H1 (cell line): Measurements from ENCODE around the gene MAGI2. TPM values are rescaled to one million over a fixed set of nuclear protein-coding genes. Genes with fewer than 3 reads are reported as not detected.

ENCODE experiments used
- EZH2 ChIP-seq: fragments of 200-600 bp; sonication (generic); IDR thresholded peaks from 2 replicates; pipeline ENCODE4 v1.7.1; 2012; ENCODE audit warnings: low read depth, mild to moderate bottlenecking, moderate library complexity, low read length, inconsistent platforms; ENCODE audit not compliant: severe bottlenecking
- NANOG ChIP-seq: IDR thresholded peaks from 2 replicates; pipeline ENCODE4 v1.6.1; 2011; ENCODE audit warnings: low read length, low read depth, mild to moderate bottlenecking, inconsistent platforms; ENCODE audit not compliant: insufficient read depth, poor library complexity, severe bottlenecking
- RNF2 ChIP-seq: fragments of 200-900, 300-1000 bp; sonication (generic); IDR thresholded peaks from 2 replicates; pipeline ENCODE4 v1.7.1; 2016; ENCODE audit warnings: borderline replicate concordance, low read depth, mild to moderate bottlenecking, antibody characterized with exemption, low read length; ENCODE audit not compliant: poor library complexity, severe bottlenecking; ENCODE audit errors: missing control alignments
- SAP30 ChIP-seq: fragments of 300-600 bp; sonication (generic); IDR thresholded peaks from 2 replicates; pipeline ENCODE4 v1.7.1; 2012; ENCODE audit warnings: low read length, moderate library complexity, mild to moderate bottlenecking, inconsistent platforms; ENCODE audit not compliant: insufficient read depth, insufficient replicate concordance
- YY1 ChIP-seq: IDR thresholded peaks from 2 replicates; pipeline ENCODE4 v1.6.1; 2011; ENCODE audit warnings: low read depth, mild to moderate bottlenecking, low read length
- polyA plus RNA-seq, 7 experiments: library from polyadenylated mRNA; depleted of rRNA in 3 of 7; stranded (reverse) in 5 of 7; unstranded in 2 of 7; fragments of >200 nt in 5 of 7; fragments of 200-250 nt in 2 of 7; gene quantifications; 1 replicate in 5 of 7; 2 replicates in 1 of 7; 4 replicates in 1 of 7; pipeline versions ENCODE4 v1.2.1 to v1.2.3, GENCODE V29; 2011 to 2013; ENCODE audit warnings: missing spikeins in 2 of 7, mixed read lengths in 2 of 7
- total RNA-seq: library from RNA; stranded (reverse); fragmentation: NEBNext Ultra II Directional; extraction: Animal tissue kit (Norgen Biotek cat#: 25700); gene quantifications from 2 replicates; pipeline ENCODE4 v1.2.1, GENCODE V29; 2021
- TF ChIP-seq, protein P1 (sequence below): fragments of 300-600 bp; sonication (generic); IDR thresholded peaks from 2 replicates; pipeline ENCODE4 v1.7.1; 2012; ENCODE audit warnings: low read length, moderate library complexity, mild to moderate bottlenecking, inconsistent platforms; ENCODE audit not compliant: insufficient replicate concordance
- TF ChIP-seq, protein P2 (sequence below): IDR thresholded peaks from 2 replicates; pipeline ENCODE4 v1.6.1; 2011; ENCODE audit warnings: low read depth, mild to moderate bottlenecking, low read length; ENCODE audit not compliant: insufficient read depth

Gene MAGI2
- total and polyA plus RNA-seq, 2 of the 8 experiments (the other 6 are each of a cell fraction or from before 2014, with no cell fraction given): 6.0 to 27.3 TPM

DNA sequence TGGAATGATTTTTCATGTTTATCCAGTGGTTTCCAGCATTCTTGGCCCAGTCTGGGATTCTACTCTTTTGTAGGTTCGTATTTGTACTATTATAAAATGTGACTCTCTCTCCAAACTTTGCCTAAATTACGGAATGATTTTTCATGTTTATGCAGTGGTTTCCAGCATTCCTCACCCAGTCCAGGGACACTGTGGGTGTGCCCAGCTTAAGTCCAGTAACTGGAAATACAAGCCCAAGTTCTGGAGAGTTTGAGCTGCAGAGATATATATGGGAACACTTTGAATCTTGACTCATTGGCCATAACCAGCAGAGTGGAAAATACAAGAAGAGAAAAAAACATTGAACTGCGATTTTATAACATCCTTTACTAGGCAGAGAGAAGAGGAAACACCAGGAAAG lies 5.9 kb upstream of the MAGI2 start (continued):
- TF ChIP-seq, protein P1, sequence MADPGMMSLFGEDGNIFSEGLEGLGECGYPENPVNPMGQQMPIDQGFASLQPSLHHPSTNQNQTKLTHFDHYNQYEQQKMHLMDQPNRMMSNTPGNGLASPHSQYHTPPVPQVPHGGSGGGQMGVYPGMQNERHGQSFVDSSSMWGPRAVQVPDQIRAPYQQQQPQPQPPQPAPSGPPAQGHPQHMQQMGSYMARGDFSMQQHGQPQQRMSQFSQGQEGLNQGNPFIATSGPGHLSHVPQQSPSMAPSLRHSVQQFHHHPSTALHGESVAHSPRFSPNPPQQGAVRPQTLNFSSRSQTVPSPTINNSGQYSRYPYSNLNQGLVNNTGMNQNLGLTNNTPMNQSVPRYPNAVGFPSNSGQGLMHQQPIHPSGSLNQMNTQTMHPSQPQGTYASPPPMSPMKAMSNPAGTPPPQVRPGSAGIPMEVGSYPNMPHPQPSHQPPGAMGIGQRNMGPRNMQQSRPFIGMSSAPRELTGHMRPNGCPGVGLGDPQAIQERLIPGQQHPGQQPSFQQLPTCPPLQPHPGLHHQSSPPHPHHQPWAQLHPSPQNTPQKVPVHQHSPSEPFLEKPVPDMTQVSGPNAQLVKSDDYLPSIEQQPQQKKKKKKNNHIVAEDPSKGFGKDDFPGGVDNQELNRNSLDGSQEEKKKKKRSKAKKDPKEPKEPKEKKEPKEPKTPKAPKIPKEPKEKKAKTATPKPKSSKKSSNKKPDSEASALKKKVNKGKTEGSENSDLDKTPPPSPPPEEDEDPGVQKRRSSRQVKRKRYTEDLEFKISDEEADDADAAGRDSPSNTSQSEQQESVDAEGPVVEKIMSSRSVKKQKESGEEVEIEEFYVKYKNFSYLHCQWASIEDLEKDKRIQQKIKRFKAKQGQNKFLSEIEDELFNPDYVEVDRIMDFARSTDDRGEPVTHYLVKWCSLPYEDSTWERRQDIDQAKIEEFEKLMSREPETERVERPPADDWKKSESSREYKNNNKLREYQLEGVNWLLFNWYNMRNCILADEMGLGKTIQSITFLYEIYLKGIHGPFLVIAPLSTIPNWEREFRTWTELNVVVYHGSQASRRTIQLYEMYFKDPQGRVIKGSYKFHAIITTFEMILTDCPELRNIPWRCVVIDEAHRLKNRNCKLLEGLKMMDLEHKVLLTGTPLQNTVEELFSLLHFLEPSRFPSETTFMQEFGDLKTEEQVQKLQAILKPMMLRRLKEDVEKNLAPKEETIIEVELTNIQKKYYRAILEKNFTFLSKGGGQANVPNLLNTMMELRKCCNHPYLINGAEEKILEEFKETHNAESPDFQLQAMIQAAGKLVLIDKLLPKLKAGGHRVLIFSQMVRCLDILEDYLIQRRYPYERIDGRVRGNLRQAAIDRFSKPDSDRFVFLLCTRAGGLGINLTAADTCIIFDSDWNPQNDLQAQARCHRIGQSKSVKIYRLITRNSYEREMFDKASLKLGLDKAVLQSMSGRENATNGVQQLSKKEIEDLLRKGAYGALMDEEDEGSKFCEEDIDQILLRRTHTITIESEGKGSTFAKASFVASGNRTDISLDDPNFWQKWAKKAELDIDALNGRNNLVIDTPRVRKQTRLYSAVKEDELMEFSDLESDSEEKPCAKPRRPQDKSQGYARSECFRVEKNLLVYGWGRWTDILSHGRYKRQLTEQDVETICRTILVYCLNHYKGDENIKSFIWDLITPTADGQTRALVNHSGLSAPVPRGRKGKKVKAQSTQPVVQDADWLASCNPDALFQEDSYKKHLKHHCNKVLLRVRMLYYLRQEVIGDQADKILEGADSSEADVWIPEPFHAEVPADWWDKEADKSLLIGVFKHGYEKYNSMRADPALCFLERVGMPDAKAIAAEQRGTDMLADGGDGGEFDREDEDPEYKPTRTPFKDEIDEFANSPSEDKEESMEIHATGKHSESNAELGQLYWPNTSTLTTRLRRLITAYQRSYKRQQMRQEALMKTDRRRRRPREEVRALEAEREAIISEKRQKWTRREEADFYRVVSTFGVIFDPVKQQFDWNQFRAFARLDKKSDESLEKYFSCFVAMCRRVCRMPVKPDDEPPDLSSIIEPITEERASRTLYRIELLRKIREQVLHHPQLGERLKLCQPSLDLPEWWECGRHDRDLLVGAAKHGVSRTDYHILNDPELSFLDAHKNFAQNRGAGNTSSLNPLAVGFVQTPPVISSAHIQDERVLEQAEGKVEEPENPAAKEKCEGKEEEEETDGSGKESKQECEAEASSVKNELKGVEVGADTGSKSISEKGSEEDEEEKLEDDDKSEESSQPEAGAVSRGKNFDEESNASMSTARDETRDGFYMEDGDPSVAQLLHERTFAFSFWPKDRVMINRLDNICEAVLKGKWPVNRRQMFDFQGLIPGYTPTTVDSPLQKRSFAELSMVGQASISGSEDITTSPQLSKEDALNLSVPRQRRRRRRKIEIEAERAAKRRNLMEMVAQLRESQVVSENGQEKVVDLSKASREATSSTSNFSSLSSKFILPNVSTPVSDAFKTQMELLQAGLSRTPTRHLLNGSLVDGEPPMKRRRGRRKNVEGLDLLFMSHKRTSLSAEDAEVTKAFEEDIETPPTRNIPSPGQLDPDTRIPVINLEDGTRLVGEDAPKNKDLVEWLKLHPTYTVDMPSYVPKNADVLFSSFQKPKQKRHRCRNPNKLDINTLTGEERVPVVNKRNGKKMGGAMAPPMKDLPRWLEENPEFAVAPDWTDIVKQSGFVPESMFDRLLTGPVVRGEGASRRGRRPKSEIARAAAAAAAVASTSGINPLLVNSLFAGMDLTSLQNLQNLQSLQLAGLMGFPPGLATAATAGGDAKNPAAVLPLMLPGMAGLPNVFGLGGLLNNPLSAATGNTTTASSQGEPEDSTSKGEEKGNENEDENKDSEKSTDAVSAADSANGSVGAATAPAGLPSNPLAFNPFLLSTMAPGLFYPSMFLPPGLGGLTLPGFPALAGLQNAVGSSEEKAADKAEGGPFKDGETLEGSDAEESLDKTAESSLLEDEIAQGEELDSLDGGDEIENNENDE: no peak
- no peak for TF ChIP-seq SAP30
- TF ChIP-seq EZH2: no peak
- TF ChIP-seq NANOG: no peak
- TF ChIP-seq RNF2: no peak
- no peak for TF ChIP-seq YY1
- TF ChIP-seq, protein P2, sequence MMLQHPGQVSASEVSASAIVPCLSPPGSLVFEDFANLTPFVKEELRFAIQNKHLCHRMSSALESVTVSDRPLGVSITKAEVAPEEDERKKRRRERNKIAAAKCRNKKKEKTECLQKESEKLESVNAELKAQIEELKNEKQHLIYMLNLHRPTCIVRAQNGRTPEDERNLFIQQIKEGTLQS: no peak
